GM19324 (cell line): ENCODE measurements around the gene TTYH2.
"Not testable (repeated sequence)": the region's sequence is repeated elsewhere in the genome, so short reads cannot be mapped to it uniquely, and the experiment has no call there.

Experiments used
- ATAC-seq: cut with Tn5 transposase; IDR thresholded peaks from one replicate; pipeline ENCODE4 v1.9.1; 2021; ENCODE audit warnings: mild to moderate bottlenecking, moderate library complexity; ENCODE audit not compliant: unreplicated experiment, low FRiP score

Gene TTYH2

GRCh38 chr17:74252211-74252610 is 38.8 kb downstream of the TTYH2 start:
- no peak for ATAC-seq

- no peak for ATAC-seq
Measured at GRCh38 chr17:74253036-74253435, 39.7 kb downstream of the TTYH2 start.

- ATAC-seq = no peak
Measured at GRCh38 chr17:74257311-74257710, 43.9 kb downstream of the TTYH2 start.

GRCh38 chr17:74259667-74260524 is 46.5 kb downstream of the TTYH2 start:
- no peak for ATAC-seq

- ATAC-seq = no peak
Measured at GRCh38 chr17:74260525-74260850, 47.1 kb downstream of the TTYH2 start.

GRCh38 chr17:74262601-74263000 is 49.2 kb downstream of the TTYH2 start:
- no peak for ATAC-seq

GRCh38 chr17:74267054-74267453 is 53.7 kb downstream of the TTYH2 start:
- ATAC-seq = not testable (repeated sequence)

GRCh38 chr17:74267579-74267978 is 54.2 kb downstream of the TTYH2 start:
- no peak for ATAC-seq

- ATAC-seq = no peak
Measured at GRCh38 chr17:74267987-74268499, 54.7 kb downstream of the TTYH2 start.

- no peak for ATAC-seq
Measured at GRCh38 chr17:74268558-74268957, 55.2 kb downstream of the TTYH2 start.

- ATAC-seq = no peak
Measured at GRCh38 chr17:74270333-74270732, 57.0 kb downstream of the TTYH2 start.

GRCh38 chr17:74271281-74271680 is 57.9 kb downstream of the TTYH2 start:
- no peak for ATAC-seq

GRCh38 chr17:74271901-74272561 is 58.7 kb downstream of the TTYH2 start:
- ATAC-seq = no peak

GRCh38 chr17:74272731-74273201 is 59.4 kb downstream of the TTYH2 start:
- no peak for ATAC-seq

GRCh38 chr17:74274060-74274708 is 60.8 kb downstream of the TTYH2 start, which contains the start of gene DNAI2:
TSS of gene DNAI2 (plus strand) at chr17:74274234. CDS start at chr17:74281818, 7,584 bp downstream.
- no peak for ATAC-seq

- no peak for ATAC-seq
Measured at GRCh38 chr17:74274709-74275340, 61.5 kb downstream of the TTYH2 start.

- ATAC-seq = no peak
Measured at GRCh38 chr17:74276051-74276476, 62.7 kb downstream of the TTYH2 start.

GRCh38 chr17:74276541-74277009 is 63.2 kb downstream of the TTYH2 start:
- no peak for ATAC-seq

- ATAC-seq = no peak
Measured at GRCh38 chr17:74277935-74278334, 64.6 kb downstream of the TTYH2 start.

GRCh38 chr17:74279617-74280016 is 66.2 kb downstream of the TTYH2 start:
- not testable (repeated sequence) for ATAC-seq
